NCI-H510A treated with DMSO at 0.1 percent for 48 hours (cell line): Measurements from ENCODE around the gene SRRD.

ENCODE experiments used
- DNase-seq: peaks from one replicate; lab custom pipeline; 2025; lab: John Stamatoyannopoulos, UW

SRRD gene

DNA sequence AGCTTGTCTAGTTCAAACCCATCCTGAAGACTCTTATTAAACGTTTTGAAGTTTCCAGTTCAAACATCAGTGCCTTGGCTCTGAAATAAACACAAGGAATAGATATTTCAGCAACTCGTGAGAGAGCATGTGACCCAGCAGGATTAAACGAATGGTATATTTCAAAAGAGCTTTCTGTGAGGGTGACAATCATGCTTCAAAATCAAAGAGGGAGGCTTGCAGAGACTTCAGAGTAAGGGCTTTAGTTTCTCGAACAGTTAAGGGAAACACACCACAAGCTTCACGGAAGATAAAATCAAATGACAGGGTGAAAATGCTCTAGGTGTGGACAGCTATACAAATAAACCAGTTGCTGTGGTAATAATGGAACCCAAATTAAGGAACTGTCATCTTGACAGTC lies 1.5 kb upstream of the SRRD start:
- no peak for DNase-seq

DNA sequence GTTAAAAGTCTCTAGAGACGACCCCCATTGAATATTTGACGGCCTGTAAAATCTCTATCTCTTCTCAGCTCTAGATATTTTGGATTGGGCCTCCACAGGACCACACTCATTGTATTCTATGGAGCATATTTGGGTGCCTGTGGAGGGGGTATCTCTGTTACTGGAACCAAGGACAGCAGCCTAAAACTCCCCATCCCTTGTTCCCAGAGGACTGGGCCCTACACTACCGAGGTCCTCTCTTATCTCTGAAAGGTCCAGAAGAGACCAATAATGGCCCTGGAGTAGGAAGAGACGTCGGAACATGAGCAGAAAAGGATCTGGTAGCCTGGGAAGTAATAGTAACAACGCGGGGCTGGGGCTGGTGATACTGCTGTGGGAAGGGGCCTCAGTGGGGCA lies 636 bp upstream of the SRRD start:
- no peak for DNase-seq

DNA sequence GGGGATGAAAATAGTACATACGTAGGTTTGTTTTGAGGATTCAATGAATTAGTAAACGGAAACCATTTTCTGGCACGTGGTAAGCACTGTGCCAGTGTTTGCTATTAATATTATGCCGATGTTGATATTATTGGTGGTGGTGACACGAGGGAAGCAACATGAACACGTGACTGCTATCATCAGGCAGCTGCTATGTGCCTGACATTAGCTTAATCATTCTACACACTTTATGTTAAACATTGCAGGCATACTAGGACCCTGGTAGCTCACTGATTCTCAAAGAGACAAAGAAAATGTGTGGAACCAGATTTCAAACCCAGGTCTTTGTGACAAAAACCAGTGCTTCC lies 656 bp downstream of the SRRD start:
- no peak for DNase-seq

DNA sequence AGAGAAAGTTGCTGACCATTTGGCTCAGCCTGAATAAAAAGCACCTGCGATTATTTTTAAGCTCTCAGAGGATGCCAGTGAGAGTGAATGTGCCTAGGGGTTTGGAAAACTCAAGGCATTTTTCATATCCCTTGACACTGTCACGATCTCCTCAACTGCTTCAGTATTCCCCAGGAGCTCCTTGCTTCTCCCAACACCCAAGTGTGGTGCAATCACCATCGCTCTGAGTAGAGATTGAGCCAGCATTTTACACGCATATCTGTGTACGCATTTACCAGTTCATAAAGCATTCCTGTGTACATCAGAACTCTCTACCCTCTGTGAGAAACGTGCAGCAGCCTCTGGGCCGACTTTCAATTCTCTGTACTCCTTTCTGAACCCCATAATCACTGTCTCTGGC lies 1.3 kb downstream of the SRRD start:
- DNase-seq = no peak

DNA sequence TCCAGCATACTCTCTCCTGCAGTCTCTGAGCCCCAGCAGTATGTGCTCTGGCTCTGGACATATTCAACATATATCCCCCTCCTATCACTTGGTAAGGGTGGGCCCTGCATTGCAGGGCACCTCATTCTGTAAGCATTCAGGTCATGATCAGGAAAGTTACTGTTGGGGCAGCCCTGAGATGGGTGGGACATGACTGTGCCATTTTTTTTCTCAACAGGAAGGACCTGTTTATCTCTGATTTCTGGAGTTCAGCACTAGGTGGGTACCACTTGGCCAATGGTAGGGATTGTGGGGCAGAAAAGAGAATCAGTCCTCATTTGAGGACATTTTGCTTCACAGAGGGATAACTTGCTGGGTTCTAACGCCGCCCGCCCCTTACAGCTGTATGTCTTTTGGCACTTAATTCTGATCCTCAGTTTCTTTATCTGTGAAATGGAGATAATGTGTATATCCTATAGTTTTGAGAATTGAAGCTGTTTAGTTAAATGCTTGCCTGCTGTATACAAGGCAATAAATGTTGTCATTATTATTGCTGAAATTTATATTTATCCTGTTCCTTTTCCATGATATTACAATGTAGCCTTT lies 2.2 kb downstream of the SRRD start:
- no peak for DNase-seq

DNA sequence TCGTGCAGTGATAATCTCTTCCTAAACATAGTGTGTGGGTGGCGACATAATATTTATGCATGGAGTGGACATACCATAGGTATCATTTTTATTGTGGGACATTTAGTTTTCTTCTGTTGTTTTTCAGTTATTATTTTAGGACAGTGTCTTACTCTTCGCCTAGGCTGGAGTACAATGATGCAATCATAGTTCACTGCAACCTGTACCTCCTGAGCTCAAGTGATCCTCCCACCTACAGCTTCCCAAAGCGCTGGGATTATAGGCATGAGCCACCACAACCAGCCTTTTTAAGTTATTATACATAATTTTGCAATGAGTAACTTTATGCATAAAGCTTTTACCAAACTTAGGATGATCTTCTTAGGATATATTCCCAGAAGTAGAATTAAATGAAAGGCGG lies 2.7 kb downstream of the SRRD start:
- DNase-seq = no peak

DNA sequence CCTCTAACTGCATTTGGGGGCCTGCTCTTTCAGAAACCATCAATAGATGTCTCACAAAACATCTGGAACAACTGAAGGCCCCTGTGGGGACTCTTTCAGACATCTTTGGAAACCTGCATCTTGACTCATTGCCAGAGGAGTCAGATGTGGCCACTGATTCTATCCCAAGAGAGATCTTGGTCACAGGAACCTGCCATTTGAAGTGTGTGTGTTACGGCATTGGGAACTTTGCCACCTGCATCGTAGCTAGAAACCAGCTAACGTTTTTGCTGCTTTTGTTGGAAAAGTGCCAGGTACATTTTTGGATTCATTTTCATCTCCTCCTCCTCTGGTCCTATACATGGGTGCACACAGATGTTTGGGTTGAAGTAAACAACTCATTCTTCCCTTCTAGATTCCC lies 4.3 kb downstream of the SRRD start:
- DNase-seq = no peak

DNA sequence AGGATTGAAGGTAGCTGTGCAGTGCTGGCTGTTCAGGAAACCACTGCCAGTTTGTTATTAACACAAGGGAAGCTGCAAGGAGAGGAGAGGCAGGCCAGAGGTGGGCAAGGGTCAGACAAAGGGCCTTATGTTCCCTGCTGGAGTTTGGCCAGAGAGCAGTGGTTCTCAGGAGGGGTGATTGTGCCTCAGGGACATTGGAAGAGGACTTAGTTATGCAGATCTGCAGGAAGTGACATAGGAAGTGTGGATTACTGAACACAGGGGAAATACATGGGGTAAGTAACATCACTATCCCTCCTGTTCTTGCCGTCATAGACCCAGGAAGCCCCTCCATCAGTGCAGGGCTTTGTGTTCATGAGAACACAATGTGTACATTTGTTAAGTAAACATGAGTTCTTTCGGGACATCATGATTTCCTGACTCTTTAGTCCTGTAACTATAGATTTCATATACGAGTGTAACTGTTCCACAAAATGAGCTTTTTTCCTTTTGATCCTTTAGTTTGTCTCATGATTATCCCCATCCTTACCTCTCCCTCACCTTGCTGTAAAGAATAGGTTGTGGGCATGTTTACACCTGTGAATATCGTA lies 5.9 kb downstream of the SRRD start:
- DNase-seq = no peak

DNA sequence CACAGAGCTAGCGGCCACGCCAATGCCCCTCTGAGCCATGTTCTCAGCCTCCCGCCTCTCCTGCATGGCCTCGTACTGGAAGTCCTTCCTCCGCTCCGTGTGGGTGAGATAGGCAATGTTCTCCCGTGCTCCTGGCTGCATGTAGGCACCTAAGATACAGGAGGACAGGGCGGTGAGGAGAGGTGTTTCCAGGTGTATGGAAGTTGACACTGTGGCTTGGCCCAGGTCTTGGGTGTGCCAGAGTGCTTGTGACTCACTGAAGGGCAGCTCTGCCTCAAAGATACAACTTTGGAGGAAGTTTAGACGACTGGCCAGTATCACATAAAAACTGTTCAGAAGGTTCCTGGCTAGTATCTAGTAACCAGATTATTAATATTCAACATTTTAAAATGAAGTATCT lies 8.5 kb downstream of the SRRD start:
- DNase-seq = no peak

DNA sequence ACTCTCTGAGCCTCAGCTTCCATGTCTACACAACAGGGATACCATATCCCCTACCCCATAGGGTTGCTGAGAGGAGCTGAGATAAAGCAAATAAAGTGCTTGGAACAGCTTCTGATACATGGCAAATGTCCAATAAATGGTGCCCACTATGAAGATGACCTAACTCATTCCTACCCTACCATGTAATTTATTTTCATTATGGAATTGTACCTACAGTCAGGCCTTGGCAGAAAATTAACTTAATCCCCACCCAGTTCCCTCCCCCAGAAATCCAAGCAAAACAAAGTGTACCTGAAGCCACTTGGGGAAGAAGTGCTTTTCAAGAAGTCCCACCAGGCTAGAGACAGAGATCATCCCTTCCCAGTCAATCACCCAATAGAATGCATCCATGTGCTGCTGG lies 10.8 kb downstream of the SRRD start:
- DNase-seq = no peak

DNA sequence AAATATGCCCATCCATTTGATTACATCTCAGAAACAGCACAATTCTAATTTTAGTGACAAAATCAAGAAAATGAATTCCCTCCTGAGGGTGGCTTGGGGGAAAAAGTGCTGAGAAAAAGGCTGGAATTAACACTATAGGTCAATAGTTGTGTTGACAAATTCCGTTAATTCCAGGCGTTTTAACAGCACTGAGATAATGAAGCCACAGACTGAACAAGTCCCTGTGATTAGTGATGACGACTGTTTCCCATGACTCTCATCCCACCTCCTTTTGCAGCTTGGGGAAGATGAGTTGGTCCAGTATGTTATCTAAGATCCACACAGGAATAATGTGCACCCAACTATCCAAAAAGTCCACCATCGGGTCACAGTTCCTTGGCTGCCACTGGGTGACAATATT lies 12.8 kb downstream of the SRRD start:
- no peak for DNase-seq

DNA sequence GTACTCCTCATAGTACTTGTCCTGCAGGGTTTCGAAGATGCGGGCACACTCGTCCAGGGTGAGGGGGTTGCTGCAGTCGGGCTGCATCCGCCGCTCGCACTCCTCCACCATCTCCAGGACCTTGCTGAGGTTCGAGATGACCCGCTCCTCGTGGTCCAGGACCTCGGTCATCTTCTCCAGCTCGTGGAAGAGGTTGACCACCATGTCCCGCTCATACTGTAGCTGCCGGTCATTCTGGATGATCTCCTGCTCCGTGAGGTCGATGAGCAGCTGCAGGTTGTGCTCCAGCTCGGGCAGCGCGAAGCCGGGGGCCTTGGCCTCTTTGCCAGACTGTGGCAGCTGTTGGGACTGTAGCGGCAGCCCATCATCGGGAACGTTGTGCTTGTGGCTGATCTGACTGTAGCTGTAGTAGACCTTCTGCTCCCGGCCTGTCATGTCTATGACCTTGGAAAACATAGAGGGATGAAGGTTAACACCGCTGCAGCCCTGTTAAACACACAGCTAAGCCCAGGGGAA lies 15.6 kb downstream of the SRRD start:
- DNase-seq = no peak

DNA sequence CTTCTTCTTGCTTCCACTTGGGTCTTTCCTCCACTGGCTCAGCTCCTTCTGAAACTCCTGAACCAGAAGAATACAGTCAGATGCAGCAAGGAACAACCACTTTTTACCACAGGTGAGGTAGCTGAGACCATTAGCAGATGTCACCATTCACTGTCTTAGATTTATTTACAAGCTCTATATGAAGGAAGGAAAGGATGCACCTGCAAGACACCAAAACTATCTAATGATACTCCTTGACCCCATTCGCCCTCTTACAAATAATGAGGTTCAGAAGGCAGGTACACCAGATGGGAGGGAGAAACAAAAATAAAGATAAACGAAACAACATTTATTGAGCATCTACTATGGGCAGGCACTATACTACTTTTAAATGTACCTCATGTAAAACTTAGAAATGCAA lies 18.3 kb downstream of the SRRD start:
- DNase-seq = no peak

DNA sequence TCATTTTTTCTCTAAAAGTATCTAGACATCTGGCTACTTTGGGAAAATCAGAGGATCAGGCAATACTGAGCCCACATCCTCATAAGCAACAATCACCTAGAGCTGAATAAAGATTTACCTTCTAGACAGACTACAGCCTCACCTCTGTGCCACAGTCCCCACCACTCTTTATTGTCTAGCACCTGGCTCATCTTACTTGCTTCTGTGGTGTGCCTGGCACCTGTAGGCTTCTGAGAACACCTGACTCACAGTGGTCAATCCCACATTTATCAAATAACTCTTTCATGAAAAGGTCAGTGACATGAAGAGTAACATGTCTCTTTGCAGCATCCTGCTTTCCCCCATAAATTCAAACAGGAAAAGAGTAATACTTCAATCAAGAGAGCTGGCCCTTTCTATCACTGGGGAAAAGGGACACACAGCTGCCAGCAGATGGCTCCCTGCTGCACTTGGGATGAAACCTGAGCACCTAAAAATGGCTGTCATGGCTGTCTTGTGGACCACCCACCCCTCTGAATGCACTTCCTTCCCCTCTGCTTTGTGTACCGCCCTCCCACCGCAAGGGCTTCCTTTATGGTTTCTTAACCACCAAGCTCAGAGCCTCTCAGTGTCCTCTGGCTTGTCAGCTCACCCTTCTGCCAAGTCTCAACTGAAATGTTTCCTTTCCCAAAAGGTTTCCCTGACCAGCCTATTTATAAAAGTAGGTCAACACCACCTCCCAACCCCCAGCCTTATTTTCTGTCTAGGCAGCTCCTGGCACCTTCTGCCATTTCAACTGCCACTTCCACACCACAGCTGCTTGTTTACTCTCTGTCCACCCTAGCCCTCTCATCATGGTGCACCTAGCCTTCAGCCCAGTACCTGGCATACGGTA lies 19.2 kb downstream of the SRRD start:
- DNase-seq = peak; percentile 11

DNA sequence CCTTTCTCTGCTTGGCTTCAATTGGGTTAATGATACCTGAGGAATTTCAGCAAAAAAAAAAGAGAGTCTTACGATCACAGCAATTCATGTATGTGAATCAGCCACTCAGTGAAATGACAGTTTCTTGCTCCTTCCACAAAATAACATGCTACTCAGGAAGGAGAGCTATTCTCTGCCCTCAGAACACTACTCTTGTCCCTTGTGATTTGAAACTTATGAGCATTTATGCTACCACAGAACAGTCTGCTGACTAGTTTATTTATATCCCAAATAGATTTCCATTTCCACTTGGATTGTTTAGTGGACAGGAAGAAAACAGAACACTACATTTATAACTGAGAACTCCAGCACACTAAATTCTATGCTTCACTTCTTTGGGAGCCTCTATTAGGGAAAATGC lies 20.1 kb downstream of the SRRD start:
- DNase-seq = no peak

DNA sequence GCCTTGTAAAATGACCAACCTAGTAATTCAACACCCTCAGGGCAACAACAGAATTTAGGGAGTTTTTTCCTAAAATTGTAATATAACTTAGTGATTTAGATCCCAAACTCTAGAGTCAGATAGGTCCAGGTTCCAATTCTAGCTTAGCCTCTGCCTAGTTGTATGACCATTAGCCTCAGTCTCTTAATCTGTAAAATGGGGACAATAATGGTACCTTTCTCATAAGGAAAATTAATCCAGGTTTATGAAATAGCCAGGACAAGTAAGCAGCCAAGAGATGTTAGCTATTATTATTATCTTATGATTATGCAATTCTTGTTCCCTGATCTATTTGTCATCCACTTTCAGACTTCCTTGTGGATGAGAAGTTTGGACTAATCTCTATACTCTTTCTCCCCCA lies 24.5 kb downstream of the SRRD start:
- DNase-seq = no peak

DNA sequence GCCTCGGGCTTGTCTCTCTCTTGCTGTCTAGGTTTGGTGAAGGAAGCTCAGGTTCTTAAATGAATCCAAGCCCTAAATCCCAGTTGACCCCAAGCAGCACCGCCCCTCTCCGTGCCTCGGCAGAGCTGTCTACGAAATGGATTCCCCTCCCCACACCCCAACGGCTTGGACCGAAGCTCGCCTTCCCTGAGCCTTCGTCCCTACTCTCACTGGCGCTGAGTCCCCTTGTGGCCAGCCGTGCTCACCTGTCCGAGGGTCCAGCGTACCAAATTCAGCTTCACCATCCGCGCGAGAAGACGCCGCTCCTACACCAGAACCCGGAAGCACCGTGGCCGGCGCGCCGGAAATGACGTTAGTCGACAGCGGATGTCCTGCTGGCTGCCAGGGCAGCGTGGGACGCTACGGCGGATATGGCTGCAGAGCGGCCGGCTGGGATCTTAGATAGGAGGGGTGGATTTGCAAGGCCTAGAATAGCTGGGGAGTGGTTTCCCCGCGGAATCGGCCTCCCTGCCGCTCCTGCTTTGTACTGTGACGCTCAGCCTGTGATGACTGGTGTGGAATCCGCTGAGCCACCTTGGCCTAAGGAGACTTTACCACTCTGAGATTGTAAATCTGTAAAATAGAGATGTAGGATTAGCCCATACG lies 28.6 kb downstream of the SRRD start, which contains the start of gene TFIP11:
TSS of gene TFIP11 (minus strand) at position 325 of the 645 bp plus-strand sequence. CDS start 2,201 bp downstream, outside the sequence.
- DNase-seq = peak; percentile 66

DNA sequence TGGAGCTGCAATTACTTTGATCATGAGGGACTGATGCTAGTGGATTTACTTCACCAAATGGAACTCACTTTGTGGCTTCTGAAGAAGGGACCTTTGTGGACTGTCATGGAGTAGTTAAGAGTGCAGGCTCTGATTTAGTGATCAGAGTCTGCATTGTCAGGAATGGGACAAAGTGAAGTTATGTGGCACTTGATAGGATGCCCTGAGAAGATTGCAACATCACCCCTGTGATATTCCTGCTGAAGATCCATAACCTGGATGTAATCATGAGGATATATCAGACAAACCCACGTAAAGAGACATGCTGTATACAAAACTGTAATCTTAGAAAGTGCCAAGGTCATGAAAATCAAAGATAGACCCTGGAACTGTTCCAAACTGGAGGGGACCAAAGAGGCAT lies 30.2 kb downstream of the SRRD start:
- DNase-seq = no peak

DNA sequence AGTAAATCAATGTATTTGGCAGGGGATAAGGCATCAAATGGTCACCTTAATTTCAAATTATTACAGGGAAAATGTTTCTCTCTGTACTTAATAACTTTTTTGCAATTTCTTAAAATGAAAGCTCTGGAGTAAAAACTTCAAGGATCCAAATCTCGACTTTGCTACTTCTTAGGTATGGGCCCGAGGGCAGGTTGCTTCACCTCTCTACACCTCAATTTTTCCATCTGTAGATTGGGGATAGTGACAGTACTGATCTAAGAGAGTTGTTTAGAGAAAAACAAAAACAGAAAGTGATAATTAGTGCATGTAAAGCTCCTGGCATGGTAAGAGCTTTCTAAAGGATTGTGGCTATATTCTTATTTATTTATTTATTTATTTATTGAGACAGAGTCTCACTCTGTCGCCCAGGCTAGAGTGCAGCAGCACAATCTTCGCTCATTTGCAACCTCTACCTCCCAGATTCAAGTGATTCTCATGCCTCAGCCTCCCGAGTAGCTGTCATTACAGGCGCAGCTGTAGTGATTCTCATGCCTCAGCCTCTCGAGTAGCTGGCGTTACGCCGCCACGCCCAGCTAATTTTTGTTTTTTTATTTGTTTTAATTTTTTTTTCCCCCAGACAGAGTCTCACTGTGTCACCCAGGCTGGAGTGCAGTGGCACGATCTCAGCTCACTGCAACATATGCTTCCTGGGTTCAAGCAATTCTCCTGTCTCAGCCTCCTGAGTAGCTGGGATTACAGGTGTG lies 30.9 kb downstream of the SRRD start:
- no peak for DNase-seq

DNA sequence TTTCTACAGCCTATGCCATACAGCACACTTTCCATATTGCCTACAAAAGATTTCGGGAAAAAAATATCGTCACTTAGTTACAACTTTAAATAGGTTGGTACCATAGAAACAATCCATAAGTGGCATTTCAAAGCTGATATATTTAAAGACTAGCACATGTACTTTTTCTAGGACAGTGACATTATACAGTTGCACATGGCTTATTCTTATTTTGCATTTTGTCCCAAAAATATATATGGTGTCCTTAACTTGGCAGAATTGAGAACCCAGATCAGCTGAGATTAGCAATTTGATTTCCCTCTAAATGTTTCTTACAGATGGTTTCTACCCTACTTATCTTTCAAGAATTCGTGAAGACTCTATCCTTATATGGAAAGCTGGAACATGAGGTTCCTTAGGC lies 32.3 kb downstream of the SRRD start:
- no peak for DNase-seq

DNA sequence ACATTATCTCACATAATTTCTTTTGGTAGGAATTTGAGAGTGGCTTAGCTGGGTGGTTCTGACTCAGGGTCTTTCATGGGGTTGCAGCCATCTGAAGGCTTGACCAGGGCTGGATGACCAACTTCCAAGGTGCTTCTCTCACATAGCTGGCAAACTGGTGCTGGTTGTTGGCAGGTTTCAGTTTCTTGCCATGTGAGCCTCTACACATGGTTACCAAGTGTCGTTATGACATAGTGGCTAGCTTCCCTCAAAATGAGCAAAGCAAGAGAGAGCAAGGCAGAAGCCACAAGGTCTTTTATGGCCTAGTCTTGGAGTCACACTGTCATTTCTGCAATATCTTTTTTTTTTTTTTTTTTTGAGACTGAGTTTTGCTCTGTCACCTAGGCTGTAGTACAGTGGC lies 32.8 kb downstream of the SRRD start:
- DNase-seq = no peak

DNA sequence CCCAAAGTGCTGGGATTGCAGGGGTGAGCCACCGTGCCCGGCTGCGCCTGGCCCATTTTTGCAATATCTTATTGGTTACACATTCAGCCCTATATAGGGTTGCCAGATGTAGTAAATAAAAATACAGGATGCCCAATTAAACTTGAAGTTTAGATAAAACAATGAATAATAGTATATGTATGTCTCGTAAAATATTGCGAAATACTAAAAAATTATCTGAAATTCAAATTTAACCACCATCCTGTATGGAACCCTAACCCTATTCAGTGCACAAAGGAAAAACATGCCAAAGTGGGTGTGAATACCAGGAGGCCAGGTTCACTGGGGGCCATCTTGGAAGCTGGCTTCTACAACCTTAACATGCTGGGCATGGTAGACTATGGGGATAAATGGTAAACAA lies 33.8 kb downstream of the SRRD start:
- DNase-seq = no peak
